Retinal pigment epithelial cell (primary cell): ENCODE measurements around the gene TUBA4B.
A peak's percentile ranks its signal among the peaks of the same experiment; 100 is the strongest.

Source experiments
- DNase-seq: peaks from one replicate; pipeline ENCODE4 v3.0.0-alpha.2; 2010; ENCODE audit warnings: low read depth
- H3K4me3 ChIP-seq: 2 replicates; pipeline ENCODE4 v1.5.1; 2011; ENCODE audit warnings: mild to moderate bottlenecking, low read length, control low read depth, moderate library complexity
- TF ChIP-seq, protein P1 (sequence below): conservative IDR thresholded peaks from 2 replicates; pipeline ENCODE4 v1.5.1; 2011; ENCODE audit warnings: low read depth, low read length, control low read depth, inconsistent platforms

The TUBA4B gene

DNA sequence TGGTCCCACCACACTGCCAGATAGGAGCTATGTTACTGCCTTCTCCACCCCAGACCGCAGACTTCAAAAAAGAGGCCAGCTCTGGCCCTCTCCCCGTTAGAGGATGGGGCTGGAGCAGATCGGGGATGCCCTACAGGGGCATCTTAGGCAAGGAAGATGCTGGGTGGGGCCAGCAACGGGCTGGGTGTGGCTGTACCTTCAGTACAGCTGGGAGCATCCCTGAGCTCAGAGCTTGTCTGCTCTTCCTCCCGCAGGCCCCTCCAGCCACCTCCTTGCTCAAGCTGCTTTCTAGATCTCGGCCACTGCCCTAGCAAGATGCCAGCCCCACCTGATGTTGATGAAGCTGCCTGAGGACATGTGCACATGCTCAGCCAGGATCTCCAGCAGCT, 46.3 kb downstream of the TUBA4B start:
- no peak for DNase-seq
- TF ChIP-seq, protein P1, sequence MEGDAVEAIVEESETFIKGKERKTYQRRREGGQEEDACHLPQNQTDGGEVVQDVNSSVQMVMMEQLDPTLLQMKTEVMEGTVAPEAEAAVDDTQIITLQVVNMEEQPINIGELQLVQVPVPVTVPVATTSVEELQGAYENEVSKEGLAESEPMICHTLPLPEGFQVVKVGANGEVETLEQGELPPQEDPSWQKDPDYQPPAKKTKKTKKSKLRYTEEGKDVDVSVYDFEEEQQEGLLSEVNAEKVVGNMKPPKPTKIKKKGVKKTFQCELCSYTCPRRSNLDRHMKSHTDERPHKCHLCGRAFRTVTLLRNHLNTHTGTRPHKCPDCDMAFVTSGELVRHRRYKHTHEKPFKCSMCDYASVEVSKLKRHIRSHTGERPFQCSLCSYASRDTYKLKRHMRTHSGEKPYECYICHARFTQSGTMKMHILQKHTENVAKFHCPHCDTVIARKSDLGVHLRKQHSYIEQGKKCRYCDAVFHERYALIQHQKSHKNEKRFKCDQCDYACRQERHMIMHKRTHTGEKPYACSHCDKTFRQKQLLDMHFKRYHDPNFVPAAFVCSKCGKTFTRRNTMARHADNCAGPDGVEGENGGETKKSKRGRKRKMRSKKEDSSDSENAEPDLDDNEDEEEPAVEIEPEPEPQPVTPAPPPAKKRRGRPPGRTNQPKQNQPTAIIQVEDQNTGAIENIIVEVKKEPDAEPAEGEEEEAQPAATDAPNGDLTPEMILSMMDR, result no peak
- no peak overlapping the region for H3K4me3 ChIP-seq

DNA sequence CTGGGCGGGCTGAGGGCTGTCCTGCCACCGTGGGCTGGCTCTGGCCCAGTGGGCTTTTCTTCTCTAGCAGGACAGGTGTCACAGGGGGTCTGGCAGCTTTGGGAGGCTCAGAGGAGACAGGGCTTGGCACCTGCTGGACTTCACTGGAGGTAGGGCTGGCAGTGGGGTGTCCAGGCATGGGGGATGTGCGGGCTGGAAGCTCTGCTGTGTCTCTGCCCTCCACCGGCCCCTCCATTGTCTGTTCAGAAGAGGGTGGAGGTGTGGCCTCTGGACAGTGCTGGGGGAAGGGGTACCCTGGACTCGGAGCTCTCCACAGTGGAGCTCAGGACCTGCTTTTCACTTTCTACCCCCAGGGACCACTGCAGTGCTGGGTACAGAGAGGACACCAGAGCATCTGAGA, 47.0 kb downstream of the TUBA4B start:
- TF ChIP-seq, protein P1, result no peak
- no peak overlapping the region for H3K4me3 ChIP-seq

DNA sequence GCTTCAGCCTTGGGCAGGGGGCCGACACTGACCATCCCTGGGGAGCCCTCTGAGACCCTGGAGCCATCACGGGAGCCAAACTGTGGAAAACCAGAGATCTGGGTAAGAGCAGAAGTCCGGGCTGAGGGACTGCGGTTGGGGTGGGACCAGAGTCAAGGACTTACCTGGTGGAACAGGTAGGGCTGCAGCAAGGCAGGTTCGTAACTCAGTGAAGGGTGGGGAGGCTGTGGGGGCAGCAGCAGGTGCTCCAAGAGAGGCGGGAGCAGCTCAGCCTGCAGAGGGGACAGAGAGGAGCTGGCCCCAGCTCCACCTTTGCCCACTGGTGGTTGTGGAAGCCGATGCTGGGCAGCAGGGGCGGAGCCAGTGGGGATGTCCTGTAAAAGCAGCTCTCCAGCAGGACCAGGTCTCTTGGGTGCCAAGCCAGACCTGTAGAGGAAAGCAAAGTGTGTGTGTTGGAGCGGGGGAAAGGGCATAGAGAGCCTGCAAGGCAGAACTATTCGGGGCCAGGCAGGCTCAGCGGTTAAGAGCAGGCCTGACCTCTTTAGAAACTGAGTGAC, 49.4 kb downstream of the TUBA4B start:
- DNase-seq, result no peak
- TF ChIP-seq, protein P1, result no peak
- H3K4me3 ChIP-seq, result no peak overlapping the region

More for the DNA sequence above, 47.0 kb downstream of the TUBA4B start:
- no peak for DNase-seq

DNA sequence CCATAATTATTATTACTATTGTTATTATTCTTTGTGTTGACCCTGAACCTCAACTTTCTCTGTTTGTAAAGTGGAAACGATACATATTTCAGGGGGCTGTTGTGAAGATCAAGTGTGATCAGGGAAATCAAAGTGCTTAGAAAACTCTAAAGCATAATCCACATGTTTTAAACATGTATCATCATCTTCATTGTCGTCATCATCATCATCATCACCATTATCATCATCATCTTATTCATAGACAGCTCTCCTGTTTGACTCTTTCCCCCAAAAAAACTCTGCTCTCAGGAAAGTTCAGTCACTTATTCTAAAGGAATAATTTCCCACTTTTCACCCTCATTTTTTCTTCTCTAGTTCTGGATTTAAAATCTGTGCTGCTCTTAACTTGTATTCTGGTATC, 51.2 kb downstream of the TUBA4B start:
- no peak for DNase-seq
- TF ChIP-seq, protein P1, result no peak
- H3K4me3 ChIP-seq, result no peak overlapping the region

DNA sequence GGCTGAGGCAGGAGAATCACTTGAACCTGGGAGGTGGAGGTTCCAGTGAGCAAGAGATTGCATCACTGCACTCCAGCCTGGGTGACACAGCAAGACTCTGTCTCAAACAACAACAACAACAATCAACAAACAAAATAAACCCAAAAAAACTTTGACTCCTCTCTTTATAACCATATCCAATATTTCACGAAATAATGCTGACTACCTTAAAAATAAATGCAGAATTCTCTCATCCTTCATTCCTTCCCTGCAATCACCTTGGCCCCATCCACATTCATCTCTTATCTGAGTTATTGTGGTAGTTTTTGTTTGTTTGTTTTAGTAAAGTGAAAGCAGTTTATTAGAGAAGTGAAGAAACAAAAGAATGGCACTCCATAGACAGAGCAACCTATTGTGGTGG, 53.0 kb downstream of the TUBA4B start:
- DNase-seq, result no peak
- TF ChIP-seq, protein P1, result no peak
- no peak overlapping the region for H3K4me3 ChIP-seq

DNA sequence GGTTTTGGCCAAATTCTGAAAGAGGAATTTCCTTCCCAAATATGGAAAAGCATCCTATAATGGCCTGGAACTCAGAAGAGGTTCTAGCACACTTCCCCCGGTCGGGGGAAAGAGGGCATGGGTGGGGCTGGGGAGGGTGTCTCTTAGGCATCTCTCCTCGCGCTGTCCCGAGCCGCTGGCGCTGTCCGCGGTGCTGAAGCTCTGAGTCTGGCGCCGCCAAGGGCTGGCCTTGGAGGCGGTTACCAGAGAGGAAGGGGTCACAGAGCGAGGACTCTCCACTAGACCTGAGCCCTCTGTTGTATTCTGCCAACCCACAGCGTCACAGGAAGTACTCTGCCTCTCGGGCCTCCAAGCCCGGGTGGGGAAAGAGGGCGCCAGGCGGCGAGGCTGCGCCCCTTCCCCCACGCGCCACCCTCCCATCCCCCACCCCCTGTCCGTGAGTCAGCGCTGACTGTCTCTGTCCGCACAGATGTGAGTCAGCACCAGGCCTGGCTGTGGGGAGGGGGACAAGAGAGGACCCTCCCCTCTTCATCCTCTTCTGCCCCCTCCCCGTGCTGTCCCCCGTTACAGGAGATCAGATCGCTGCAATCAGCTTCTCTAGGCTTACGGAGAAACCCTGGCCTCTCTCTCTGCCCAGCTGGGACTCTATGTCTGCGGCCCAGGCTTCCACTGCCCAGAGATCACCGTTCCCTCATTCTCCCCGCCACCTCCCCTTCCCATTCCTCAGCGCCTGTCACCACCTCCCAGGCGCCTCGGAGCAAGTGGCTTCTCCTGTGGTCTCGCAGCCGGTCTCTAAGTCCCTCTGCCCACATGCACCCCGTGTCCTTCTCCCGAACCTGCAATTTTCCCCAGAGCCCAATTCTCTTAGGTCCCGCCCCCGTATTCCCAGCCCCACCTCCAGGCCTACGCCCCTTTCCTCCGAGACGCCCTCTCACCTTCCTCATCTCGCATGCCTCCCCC, 55.4 kb downstream of the TUBA4B start:
- H3K4me3 ChIP-seq, result peak overlapping the region; percentile 22
- TF ChIP-seq, protein P1, result no peak
- no peak for DNase-seq
